Lung (tissue), 12 donors: ENCODE data around the gene LRTM1. TPM values are rescaled to one million over a fixed set of nuclear protein-coding genes. Genes with fewer than 3 reads are reported as not detected.

Experiments
- ATAC-seq: fragments of 200-7000 bp; cut with Tn5 transposase; one replicate; pipeline ENCODE4 v1.9.1; 2020; ENCODE audit warnings: moderate number of reproducible peaks; ENCODE audit not compliant: insufficient read depth, low FRiP score
- DNase-seq, 3 donors: peaks; one replicate each; pipeline ENCODE4 v3.0.0-alpha.2; 2013 to 2017
- H3K27ac ChIP-seq, 2 donors: one replicate each; pipeline ENCODE4 v1.5.1; 2013; ENCODE audit warnings: mild to moderate bottlenecking in 2 of 2, moderate library complexity in 2 of 2, control low read depth in 1 of 2, inconsistent platforms in 1 of 2, low read depth in 1 of 2, low read length in 1 of 2
- H3K27me3 ChIP-seq, 3 donors: one replicate each; pipeline ENCODE4 v1.5.1; 2013; ENCODE audit warnings: low read length in 2 of 3; ENCODE audit not compliant: control insufficient read depth in 3 of 3, insufficient read depth in 3 of 3
- H3K36me3 ChIP-seq, 4 donors: one replicate each; pipeline ENCODE4 v1.5.1; 2013; ENCODE audit warnings: low read length in 4 of 4, mild to moderate bottlenecking in 1 of 4, moderate library complexity in 1 of 4; ENCODE audit not compliant: control insufficient read depth in 4 of 4, insufficient read depth in 4 of 4
- H3K4me1 ChIP-seq, 5 donors: one replicate each; pipeline ENCODE4 v1.5.1; 2013; ENCODE audit warnings: low read length in 5 of 5, mild to moderate bottlenecking in 2 of 5, moderate library complexity in 1 of 5; ENCODE audit not compliant: control insufficient read depth in 5 of 5, insufficient read depth in 5 of 5
- H3K4me3 ChIP-seq: one replicate; pipeline ENCODE4 v1.5.1; 2013; ENCODE audit warnings: mild to moderate bottlenecking, control low read depth, moderate library complexity
- H3K9ac ChIP-seq, 2 donors: one replicate each; pipeline ENCODE4 v1.5.1; 2013; ENCODE audit warnings: low read length in 2 of 2, control low read depth in 1 of 2; ENCODE audit not compliant: insufficient read depth in 1 of 2
- H3K9me3 ChIP-seq, 4 donors: one replicate each; pipeline ENCODE4 v1.5.1; 2013; ENCODE audit warnings: low read length in 3 of 4, mild to moderate bottlenecking in 1 of 4, moderate library complexity in 1 of 4; ENCODE audit not compliant: control insufficient read depth in 4 of 4, insufficient read depth in 3 of 4
- CTCF ChIP-seq: IDR thresholded peaks from 2 replicates; pipeline ENCODE4 v1.5.1; 2012; ENCODE audit warnings: mild to moderate bottlenecking; ENCODE audit errors: control extremely low read depth, extremely low read depth
- WGBS, 2 donors: extraction: QIAGEN DNeasy Blood & Tissue Kit; methylation state at CpG; one replicate each; pipeline ENCODE4 v1.1.7; 2013; 5-methylcytosine and 5-hydroxymethylcytosine counted together
- polyA plus RNA-seq, 2 donors: library from polyadenylated mRNA; stranded (reverse); fragments of 200-250 nt; gene quantifications; one replicate each; pipeline ENCODE4 v1.2.1, GENCODE V29; 2013
- total RNA-seq, 2 donors: library from RNA; depleted of rRNA in 1 of 2; stranded (reverse); fragments of >200 nt in 1 of 2; gene quantifications; one replicate each; pipeline ENCODE4 v1.2.1, GENCODE V29; 2014 to 2021
- donor health status: control.
- donor health status: control.
- donor health status: Bipolar disorder and iron deficiency.
- donor health status: healthy.
- donor health status: DM: yes; HTN: yes; CAD: no.

Gene LRTM1
- total and polyA plus RNA-seq, 4 donors: not detected

GRCh38 chr3:54935869-54936268 is 8.0 kb upstream of the LRTM1 start:
- ATAC-seq (no peak), DNase-seq (no peak)
- H3K4me1 ChIP-seq: peaks cover 0 to 2% (median 0%) of the 10 kb centered on the region in 5 donors
- no peaks in the 10 kb centered on the region for H3K27me3 ChIP-seq
- H3K9ac ChIP-seq: no peak overlapping the region
- no peaks in the 10 kb centered on the region for H3K36me3 ChIP-seq
- no peak for TF ChIP-seq CTCF
- 83 to 85% methylated on average over 3 of the region's 3 CpGs for WGBS, 2 donors
- peaks cover 0 to 8% (median 0%) of the 10 kb centered on the region in 4 donors for H3K9me3 ChIP-seq
- H3K27ac ChIP-seq: no peak overlapping the region
- H3K4me3 ChIP-seq: no peak overlapping the region

GRCh38 chr3:54932606-54933005 is 4.7 kb upstream of the LRTM1 start:
- Histone ChIP-seq H3K9me3 (peaks cover 0 to 2% (median 0%) of the 10 kb centered on the region in 4 donors), H3K36me3 (no peaks in the 10 kb centered on the region), H3K9ac (no peak overlapping the region), H3K4me1 (no peaks in the 10 kb centered on the region), H3K4me3 (no peak overlapping the region), H3K27me3 (no peaks in the 10 kb centered on the region), H3K27ac (no peak overlapping the region)
- ATAC-seq (no peak), DNase-seq (no peak)
- TF ChIP-seq CTCF: no peak
- 69 to 77% methylated on average over 4 of the region's 4 CpGs for WGBS, 2 donors

GRCh38 chr3:54931182-54931581 is 3.3 kb upstream of the LRTM1 start:
- no peak overlapping the region for H3K27ac ChIP-seq
- H3K9me3 ChIP-seq: peaks cover 0 to 2% (median 0%) of the 10 kb centered on the region in 4 donors
- no peak for TF ChIP-seq CTCF
- no peaks in the 10 kb centered on the region for H3K27me3 ChIP-seq
- no peaks in the 10 kb centered on the region for H3K36me3 ChIP-seq
- ATAC-seq (no peak), DNase-seq (no peak)
- no peak overlapping the region for H3K4me3 ChIP-seq
- no peak overlapping the region for H3K9ac ChIP-seq
- H3K4me1 ChIP-seq: no peaks in the 10 kb centered on the region
- 62 to 65% methylated on average over 4 of the region's 4 CpGs for WGBS, 2 donors

- WGBS, 2 donors: 95 to 96% methylated on average over 12 of the region's 12 CpGs
Measured at GRCh38 chr3:54918516-54918915, 9.3 kb downstream of the LRTM1 start.

More at GRCh38 chr3:54918516-54918915, 9.3 kb downstream of the LRTM1 start:
- DNase-seq: no peak
- Histone ChIP-seq H3K27ac (no peak overlapping the region), H3K9ac (no peak overlapping the region), H3K27me3 (peaks cover 0 to 4% (median 0%) of the 10 kb centered on the region in 3 donors), H3K36me3 (no peaks in the 10 kb centered on the region), H3K4me1 (peaks cover 0 to 12% (median 0%) of the 10 kb centered on the region in 5 donors), H3K4me3 (no peak overlapping the region), H3K9me3 (peaks cover 0 to under 1% (median 0%) of the 10 kb centered on the region in 4 donors)
- no peak for ATAC-seq
- TF ChIP-seq CTCF: no peak
